Activated naive CD4-positive, alpha-beta T cell treated with anti-CD3 and anti-CD28 coated beads, Interleukin-2, amount 50 U/mL, for 24 hours (primary cell): ENCODE data around the gene TIMM10B.

Source experiments
- H3K27ac Mint-ChIP-seq: one replicate; pipeline ENCODE4 v1.8.0; 2021; ENCODE audit warnings: mild to moderate bottlenecking, mixed read lengths
- H3K27me3 Mint-ChIP-seq: one replicate; pipeline ENCODE4 v1.8.0; 2021; ENCODE audit warnings: mixed read lengths
- H3K36me3 Mint-ChIP-seq: one replicate; pipeline ENCODE4 v1.8.0; 2021; ENCODE audit warnings: mixed read lengths
- H3K4me1 Mint-ChIP-seq: one replicate; pipeline ENCODE4 v1.8.0; 2021; ENCODE audit warnings: mixed read lengths
- H3K4me3 Mint-ChIP-seq: one replicate; pipeline ENCODE4 v1.8.0; 2021; ENCODE audit warnings: mild to moderate bottlenecking, mixed read lengths
- H3K9me3 Mint-ChIP-seq: one replicate; pipeline ENCODE4 v1.8.0; 2021; ENCODE audit warnings: mixed read lengths

Gene TIMM10B

DNA sequence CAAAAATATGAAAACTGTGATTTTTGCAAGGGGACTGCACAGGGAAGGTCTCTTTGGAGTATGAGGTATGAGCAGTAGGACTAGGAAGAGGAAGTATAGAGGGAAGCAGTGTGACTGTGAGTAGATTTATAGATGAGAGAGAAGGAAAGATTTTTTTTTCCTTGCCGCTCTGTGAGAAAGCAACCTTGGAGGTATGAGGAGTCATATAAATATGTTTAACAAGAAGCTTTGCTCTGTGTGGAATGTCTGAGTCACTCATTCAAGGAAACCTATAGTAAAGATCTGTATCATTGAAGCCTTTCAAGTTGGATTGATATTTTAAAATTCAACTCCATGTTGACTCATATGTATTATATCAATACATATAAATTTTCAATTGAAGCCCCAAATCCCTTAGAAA, 42.0 kb downstream of the TIMM10B start:
- H3K9me3 Mint-ChIP-seq = no peaks in the 10 kb centered on the region
- no peaks in the 10 kb centered on the region for H3K27me3 Mint-ChIP-seq
- H3K4me3 Mint-ChIP-seq = no peak overlapping the region
- H3K36me3 Mint-ChIP-seq = peaks cover 29% of the 10 kb centered on the region
- H3K4me1 Mint-ChIP-seq = peaks cover 49% of the 10 kb centered on the region
- H3K27ac Mint-ChIP-seq = peak overlapping the region; percentile 68

DNA sequence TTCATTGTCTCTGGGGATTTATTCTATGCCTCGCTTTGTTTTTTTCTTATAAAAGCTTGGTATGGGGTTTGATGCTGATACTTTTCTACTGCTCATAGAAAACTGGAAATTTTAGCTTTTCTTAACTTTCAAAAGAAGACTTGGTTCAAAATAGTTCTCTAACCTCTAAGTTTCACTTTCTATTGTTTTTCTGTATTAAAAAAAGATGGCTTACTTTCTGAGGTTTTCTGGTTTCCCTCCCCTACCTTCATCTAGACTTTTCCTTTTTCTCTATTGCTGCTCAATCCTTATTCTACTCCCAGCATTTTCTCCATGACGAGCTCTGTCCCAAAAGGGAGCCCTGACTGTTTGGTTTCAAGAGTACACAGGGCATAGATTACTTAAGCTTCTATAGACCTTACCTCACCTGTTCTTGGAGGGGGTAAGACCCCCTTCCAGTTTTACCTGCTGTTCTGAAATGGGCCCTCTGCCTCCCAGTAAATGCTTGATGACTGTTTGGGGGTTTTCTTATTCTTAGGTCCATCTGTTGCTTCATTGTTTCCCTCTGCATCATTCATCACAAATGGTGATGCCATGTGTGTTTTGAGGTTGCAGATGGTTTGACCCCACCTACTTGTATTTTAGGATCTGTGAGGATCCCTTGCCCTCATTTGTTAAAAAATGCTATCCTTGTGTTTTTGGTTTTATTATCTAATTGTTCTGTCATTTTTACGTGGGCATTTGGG, 45.3 kb downstream of the TIMM10B start:
- peak overlapping the region; percentile 99 for H3K27ac Mint-ChIP-seq
- H3K4me1 Mint-ChIP-seq = peaks cover 49% of the 10 kb centered on the region
- no peaks in the 10 kb centered on the region for H3K9me3 Mint-ChIP-seq
- H3K36me3 Mint-ChIP-seq = peaks cover 24% of the 10 kb centered on the region
- peak overlapping the region; percentile 86 for H3K4me3 Mint-ChIP-seq
- H3K27me3 Mint-ChIP-seq = no peaks in the 10 kb centered on the region

DNA sequence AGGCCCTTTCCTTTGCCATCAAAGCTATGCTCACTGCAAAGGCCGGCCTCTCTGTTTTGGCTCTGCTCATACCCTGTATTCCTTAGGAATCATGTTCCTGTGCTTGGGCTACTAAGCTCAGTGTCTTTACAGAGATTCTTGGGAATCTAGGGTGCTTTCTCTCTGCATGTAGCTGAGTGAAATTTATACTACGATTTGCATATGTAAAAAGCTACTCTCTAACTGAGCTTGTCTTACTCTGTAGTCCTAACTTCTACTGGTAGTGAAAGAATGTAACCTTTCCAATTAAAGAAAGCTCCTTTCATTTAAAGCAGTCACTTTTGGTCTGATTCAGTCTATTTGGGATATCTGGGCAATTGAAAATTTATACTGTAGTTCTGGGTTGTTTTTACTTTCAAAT, 48.0 kb downstream of the TIMM10B start:
- H3K4me3 Mint-ChIP-seq = no peak overlapping the region
- H3K9me3 Mint-ChIP-seq = no peaks in the 10 kb centered on the region
- H3K27me3 Mint-ChIP-seq = no peaks in the 10 kb centered on the region
- peaks cover 34% of the 10 kb centered on the region for H3K4me1 Mint-ChIP-seq
- no peak overlapping the region for H3K27ac Mint-ChIP-seq
- H3K36me3 Mint-ChIP-seq = peaks cover 19% of the 10 kb centered on the region

DNA sequence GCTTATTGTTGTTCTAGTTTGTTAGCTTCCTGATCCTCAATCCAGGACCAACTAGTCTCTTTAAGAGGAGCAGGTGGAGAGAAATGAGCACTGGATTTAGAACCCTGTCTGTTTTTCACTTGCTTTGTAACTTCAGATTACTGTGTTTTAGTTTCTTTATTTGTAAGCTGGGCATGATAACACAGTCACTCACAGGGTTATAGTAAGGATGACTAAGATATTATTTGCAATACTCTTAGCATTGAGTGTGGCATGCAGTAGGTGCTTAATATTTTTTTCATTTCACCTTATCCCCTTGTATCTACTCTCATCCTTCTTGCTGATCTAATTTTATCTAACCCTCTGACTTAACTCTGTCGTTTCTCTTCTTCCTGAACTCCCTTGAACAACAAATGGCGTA, 49.5 kb downstream of the TIMM10B start:
- no peaks in the 10 kb centered on the region for H3K27me3 Mint-ChIP-seq
- H3K4me1 Mint-ChIP-seq = peaks cover 18% of the 10 kb centered on the region
- no peak overlapping the region for H3K27ac Mint-ChIP-seq
- H3K4me3 Mint-ChIP-seq = no peak overlapping the region
- H3K36me3 Mint-ChIP-seq = peaks cover 13% of the 10 kb centered on the region
- H3K9me3 Mint-ChIP-seq = no peaks in the 10 kb centered on the region

DNA sequence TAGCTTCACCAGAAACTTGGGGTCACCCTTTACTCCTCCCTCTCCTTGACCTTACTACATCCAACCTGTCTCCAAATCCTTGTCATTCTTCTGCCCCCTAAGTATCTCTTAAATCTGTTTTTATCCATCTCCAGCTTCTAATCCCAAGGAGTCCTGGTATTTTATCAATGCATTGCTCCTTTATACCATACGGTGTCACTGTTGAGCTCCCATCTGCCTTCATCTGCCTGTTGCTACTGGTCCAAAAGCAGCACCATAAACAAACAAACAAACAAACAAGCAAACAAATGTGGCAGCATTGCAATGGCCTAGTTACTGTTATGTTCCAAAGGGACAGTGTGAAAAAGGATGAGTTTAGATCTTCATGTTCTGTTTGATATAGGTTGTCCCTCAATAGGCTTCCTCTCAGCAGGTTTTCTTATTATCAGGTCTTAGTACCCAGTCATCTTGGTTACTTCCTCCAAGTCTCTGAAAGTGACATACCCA, 50.0 kb downstream of the TIMM10B start:
- Mint-ChIP-seq H3K4me1 (peaks cover 14% of the 10 kb centered on the region), H3K27me3 (no peaks in the 10 kb centered on the region), H3K36me3 (peaks cover 10% of the 10 kb centered on the region), H3K27ac (no peak overlapping the region), H3K4me3 (no peak overlapping the region), H3K9me3 (no peaks in the 10 kb centered on the region)
